Right atrium auricular region (tissue), 2 donors: ENCODE data around the gene DYSF. TPM values are rescaled to one million over a fixed set of nuclear protein-coding genes. Genes with fewer than 3 reads are reported as not detected.
"Not testable (repeated sequence)": the region's sequence is repeated elsewhere in the genome, so short reads cannot be mapped to it uniquely, and the experiment has no call there.

Source experiments
- DNase-seq: peaks from one replicate; pipeline ENCODE4 v3.0.0-alpha.2; 2019; ENCODE audit warnings: low spot score
- H3K27ac ChIP-seq, 2 donors: fragments of 200-600 bp; sonication (generic); 1 replicate in 1 of 2; 2 replicates in 1 of 2; pipeline ENCODE4 v1.5.1; 2016 to 2019
- H3K27me3 ChIP-seq, 2 donors: fragments of 200-600 bp; sonication (generic); one replicate each; pipeline versions ENCODE4 v1.5.1 to v1.6.0; 2017 to 2019
- H3K36me3 ChIP-seq: fragments of 200-600 bp; sonication (generic); one replicate; pipeline ENCODE4 v1.5.1; 2016
- H3K4me1 ChIP-seq, 2 donors: fragments of 200-600 bp; sonication (generic); one replicate each; pipeline versions ENCODE4 v1.5.1 to v1.6.0; 2017 to 2019
- H3K4me3 ChIP-seq, 2 donors: fragments of 200-600 bp; sonication (generic); 1 replicate in 1 of 2; 2 replicates in 1 of 2; pipeline ENCODE4 v1.5.1; 2017 to 2019; ENCODE audit warnings: mild to moderate bottlenecking in 1 of 2, moderate library complexity in 1 of 2
- H3K9me3 ChIP-seq, 2 donors: fragments of 200-600 bp; sonication (generic); one replicate each; pipeline ENCODE4 v1.5.1; 2019
- CTCF ChIP-seq, 2 donors: fragments of 200-600 bp; sonication (generic); IDR thresholded peaks; one replicate each; pipeline ENCODE4 v1.5.1; 2019; ENCODE audit warnings: antibody characterized with exemption in 2 of 2
- total RNA-seq, 2 donors: library from RNA; depleted of rRNA; stranded (reverse); fragments of >200 nt; gene quantifications; one replicate each; pipeline ENCODE4 v1.1.0, GENCODE V29; 2016

DYSF gene
- total RNA-seq, 2 donors from 2014 or later = 31.3 to 52.1 TPM

- peaks cover 0 to 7% of the 10 kb centered on the region in 2 donors for H3K4me1 ChIP-seq
- H3K27ac ChIP-seq = no peak overlapping the region
- peaks cover 18% of the 10 kb centered on the region for H3K36me3 ChIP-seq
- no peaks in the 10 kb centered on the region for H3K27me3 ChIP-seq
- no peak for DNase-seq
- no peak overlapping the region for H3K4me3 ChIP-seq
- no peaks in the 10 kb centered on the region for H3K9me3 ChIP-seq
- TF ChIP-seq CTCF (IDR thresholded peaks at IDR 0.05) = no peak
Measured at GRCh38 chr2:71482055-71482454, 28.7 kb downstream of the DYSF start.

GRCh38 chr2:71483246-71483645 lies 29.9 kb downstream of the DYSF start:
- no peak overlapping the region for H3K4me3 ChIP-seq
- no peaks in the 10 kb centered on the region for H3K27me3 ChIP-seq
- H3K9me3 ChIP-seq = no peaks in the 10 kb centered on the region
- H3K4me1 ChIP-seq = no peaks in the 10 kb centered on the region
- DNase-seq = no peak
- TF ChIP-seq CTCF (IDR thresholded peaks at IDR 0.05) = no peak
- no peak overlapping the region for H3K27ac ChIP-seq
- peaks cover 18% of the 10 kb centered on the region for H3K36me3 ChIP-seq

GRCh38 chr2:71484354-71484753 lies 31.0 kb downstream of the DYSF start:
- H3K4me3 ChIP-seq = no peak overlapping the region
- no peak overlapping the region for H3K27ac ChIP-seq
- no peaks in the 10 kb centered on the region for H3K9me3 ChIP-seq
- no peak for TF ChIP-seq CTCF (IDR thresholded peaks at IDR 0.05)
- no peaks in the 10 kb centered on the region for H3K27me3 ChIP-seq
- DNase-seq = no peak
- no peaks in the 10 kb centered on the region for H3K4me1 ChIP-seq
- peaks cover 18% of the 10 kb centered on the region for H3K36me3 ChIP-seq

- H3K4me1 ChIP-seq = peaks cover 0 to 5% of the 10 kb centered on the region in 2 donors
- peaks cover 7% of the 10 kb centered on the region for H3K36me3 ChIP-seq
- no peak overlapping the region for H3K27ac ChIP-seq
- H3K4me3 ChIP-seq = no peak overlapping the region
- H3K9me3 ChIP-seq = no peaks in the 10 kb centered on the region
- no peaks in the 10 kb centered on the region for H3K27me3 ChIP-seq
- DNase-seq = no peak
- TF ChIP-seq CTCF (IDR thresholded peaks at IDR 0.05) = no peak
Measured at GRCh38 chr2:71486881-71487640, 33.7 kb downstream of the DYSF start.

- not testable (repeated sequence) for H3K9me3 ChIP-seq, H3K27ac ChIP-seq, H3K4me3 ChIP-seq, H3K27me3 ChIP-seq, DNase-seq, H3K36me3 ChIP-seq
- peaks cover 0 to 18% of the 10 kb centered on the region in 2 donors for H3K4me1 ChIP-seq
Measured at GRCh38 chr2:71491551-71491950, 38.2 kb downstream of the DYSF start.

- H3K27ac ChIP-seq = no peak overlapping the region
- DNase-seq = no peak
- no peaks in the 10 kb centered on the region for H3K9me3 ChIP-seq
- no peaks in the 10 kb centered on the region for H3K36me3 ChIP-seq
- TF ChIP-seq CTCF (IDR thresholded peaks at IDR 0.05) = no peak
- no peak overlapping the region for H3K4me3 ChIP-seq
- H3K4me1 ChIP-seq = peaks cover 0 to 19% of the 10 kb centered on the region in 2 donors
- no peaks in the 10 kb centered on the region for H3K27me3 ChIP-seq
Measured at GRCh38 chr2:71492112-71492511, 38.8 kb downstream of the DYSF start.
